Hepatocyte (in vitro differentiated cells): ENCODE measurements around the gene CCDC148.

Experiments used
- EZH2 ChIP-seq: fragments of 200-600 bp; sonication (generic); IDR thresholded peaks from 2 replicates; pipeline ENCODE4 v1.6.1; 2016; ENCODE audit warnings: antibody characterized with exemption, mild to moderate bottlenecking, borderline replicate concordance
- EZH2phosphoT487 ChIP-seq: fragments of 200-600 bp; sonication (generic); IDR thresholded peaks from one replicate; pipeline ENCODE4 v1.6.1; 2018; ENCODE audit warnings: antibody characterized with exemption, mild to moderate bottlenecking, low read depth, moderate library complexity; ENCODE audit not compliant: unreplicated experiment, severe bottlenecking
- TF ChIP-seq, protein P1 (sequence below): fragments of 200-600 bp; sonication (generic); IDR thresholded peaks from 2 replicates; pipeline ENCODE4 v1.5.1; 2016; ENCODE audit warnings: antibody characterized with exemption, mild to moderate bottlenecking; ENCODE audit not compliant: poor library complexity

DNA sequence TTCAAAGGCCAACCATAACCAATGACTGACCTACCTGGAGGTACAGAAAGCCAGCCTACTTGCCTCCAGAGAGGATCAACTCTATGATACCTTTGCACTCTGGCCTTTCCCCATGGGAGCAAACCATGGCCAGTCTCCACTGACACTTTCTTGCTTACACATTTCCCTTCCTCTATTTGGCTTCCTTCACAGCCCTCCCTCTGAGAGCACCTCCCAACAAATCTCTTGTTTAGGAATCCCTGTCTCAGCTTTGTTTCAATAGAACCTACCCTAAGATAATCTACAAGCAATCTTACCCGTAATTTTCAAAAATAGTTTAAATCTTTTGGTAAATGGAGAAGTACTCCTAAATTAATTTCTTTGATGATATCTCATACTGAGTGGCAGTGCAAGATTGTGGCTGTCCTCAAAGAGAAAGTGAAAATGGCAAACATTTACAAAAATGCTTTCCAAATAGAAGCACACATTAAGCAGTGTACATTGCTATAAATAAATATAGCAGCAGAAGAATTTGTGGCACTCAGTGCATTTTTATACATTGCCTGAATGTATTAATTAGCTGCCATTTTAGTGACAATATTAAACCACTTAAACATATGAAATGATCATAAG, 140.6 kb downstream of the CCDC148 start:
- TF ChIP-seq, protein P1, sequence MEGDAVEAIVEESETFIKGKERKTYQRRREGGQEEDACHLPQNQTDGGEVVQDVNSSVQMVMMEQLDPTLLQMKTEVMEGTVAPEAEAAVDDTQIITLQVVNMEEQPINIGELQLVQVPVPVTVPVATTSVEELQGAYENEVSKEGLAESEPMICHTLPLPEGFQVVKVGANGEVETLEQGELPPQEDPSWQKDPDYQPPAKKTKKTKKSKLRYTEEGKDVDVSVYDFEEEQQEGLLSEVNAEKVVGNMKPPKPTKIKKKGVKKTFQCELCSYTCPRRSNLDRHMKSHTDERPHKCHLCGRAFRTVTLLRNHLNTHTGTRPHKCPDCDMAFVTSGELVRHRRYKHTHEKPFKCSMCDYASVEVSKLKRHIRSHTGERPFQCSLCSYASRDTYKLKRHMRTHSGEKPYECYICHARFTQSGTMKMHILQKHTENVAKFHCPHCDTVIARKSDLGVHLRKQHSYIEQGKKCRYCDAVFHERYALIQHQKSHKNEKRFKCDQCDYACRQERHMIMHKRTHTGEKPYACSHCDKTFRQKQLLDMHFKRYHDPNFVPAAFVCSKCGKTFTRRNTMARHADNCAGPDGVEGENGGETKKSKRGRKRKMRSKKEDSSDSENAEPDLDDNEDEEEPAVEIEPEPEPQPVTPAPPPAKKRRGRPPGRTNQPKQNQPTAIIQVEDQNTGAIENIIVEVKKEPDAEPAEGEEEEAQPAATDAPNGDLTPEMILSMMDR: no peak
- TF ChIP-seq EZH2phosphoT487 (no peak), EZH2 (no peak)
